GM19023 (cell line): ENCODE data around the gene LAMB1.
"Not testable (repeated sequence)": the region's sequence is repeated elsewhere in the genome, so short reads cannot be mapped to it uniquely, and the experiment has no call there.

Experiments
- ATAC-seq: cut with Tn5 transposase; IDR thresholded peaks from one replicate; pipeline ENCODE4 v1.9.1; 2021; ENCODE audit warnings: mild to moderate bottlenecking, moderate library complexity; ENCODE audit not compliant: unreplicated experiment

LAMB1 gene

GRCh38 chr7:107973861-107974260 lies 29.1 kb downstream of the LAMB1 start:
- ATAC-seq: no peak

DNA sequence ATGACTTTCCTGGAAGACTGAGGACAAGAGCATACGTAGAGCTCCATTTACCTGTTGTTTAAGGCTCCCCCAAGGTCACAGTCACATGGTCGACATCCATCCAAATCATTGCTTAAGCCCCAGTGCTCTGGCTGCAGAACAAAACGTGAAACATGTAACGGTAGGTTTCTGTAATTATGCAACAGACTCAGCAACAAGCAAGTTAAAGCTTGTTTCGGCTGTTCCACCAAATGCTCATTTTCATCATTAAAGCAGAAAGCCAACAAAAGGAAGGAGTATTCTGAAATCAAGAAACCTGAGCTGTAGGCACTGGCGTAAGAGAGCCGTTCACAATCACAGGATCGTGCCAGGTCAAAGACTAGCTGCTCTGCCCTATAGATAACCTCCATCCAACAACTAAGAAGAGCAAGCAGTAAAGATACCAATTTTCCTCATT lies 30.0 kb downstream of the LAMB1 start:
- ATAC-seq: no peak

GRCh38 chr7:107972075-107972482 lies 30.9 kb downstream of the LAMB1 start:
- ATAC-seq: no peak

DNA sequence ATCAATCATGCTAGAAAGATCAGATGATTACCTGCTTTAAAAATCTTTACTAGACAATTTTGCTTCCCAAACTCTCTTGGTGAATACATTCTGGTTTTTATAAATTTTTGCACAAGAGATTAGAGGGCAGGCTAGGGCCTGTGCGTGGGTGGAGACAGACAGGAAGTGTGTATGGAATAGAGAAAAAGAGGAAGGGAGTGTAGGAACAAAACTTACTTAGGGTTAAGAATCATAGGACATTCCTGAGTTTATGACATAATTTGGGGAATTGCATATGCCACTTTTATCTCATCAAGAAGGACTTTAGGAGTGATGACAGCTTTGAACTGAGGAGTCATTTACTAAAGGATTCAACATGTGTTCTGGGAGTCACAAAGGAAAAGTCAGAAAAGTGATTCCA lies 31.3 kb downstream of the LAMB1 start:
- ATAC-seq: no peak

DNA sequence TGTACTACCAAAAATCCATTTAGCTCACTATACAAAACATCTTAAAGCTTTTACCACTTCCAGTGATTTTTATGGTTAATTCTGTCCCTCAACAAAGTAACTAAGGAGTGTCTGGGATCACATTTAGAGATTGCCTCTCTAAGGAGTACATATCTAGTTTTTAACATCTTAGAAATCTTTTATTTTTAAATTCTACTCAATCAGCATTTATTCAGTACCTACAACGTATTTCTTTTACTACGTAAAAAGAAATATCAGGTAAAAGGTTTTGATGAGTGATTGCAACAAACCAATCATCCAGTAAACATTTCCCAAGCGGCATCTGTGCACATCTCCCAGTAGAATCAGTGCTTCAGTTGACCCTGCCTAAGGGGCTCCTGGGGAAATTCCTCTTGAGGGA lies 31.9 kb downstream of the LAMB1 start:
- ATAC-seq: no peak

DNA sequence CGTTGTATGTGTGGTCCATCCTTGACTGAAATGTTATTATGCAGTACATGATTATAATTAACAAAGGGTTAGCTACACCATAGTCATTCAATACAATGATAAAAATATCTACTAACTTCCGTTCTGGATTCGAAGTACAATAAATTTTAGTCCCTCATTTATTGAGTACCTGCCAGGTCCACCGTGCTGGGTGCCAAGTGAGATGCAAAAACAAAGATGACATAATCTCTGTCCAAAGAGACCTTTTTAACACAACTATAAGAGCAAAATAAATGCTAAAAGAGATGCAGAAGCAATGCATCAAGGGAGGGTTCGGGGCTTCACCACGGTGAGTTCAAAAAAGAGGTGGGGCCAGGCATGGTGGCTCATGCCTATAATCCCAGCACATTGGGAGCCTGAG lies 33.1 kb downstream of the LAMB1 start:
- no peak for ATAC-seq

GRCh38 chr7:107968449-107968848 lies 34.5 kb downstream of the LAMB1 start:
- ATAC-seq: no peak

GRCh38 chr7:107967420-107967819 lies 35.5 kb downstream of the LAMB1 start:
- ATAC-seq: no peak

- no peak for ATAC-seq
These were observed 36.2 kb downstream of the LAMB1 start for GRCh38 chr7:107966711-107967110.

DNA sequence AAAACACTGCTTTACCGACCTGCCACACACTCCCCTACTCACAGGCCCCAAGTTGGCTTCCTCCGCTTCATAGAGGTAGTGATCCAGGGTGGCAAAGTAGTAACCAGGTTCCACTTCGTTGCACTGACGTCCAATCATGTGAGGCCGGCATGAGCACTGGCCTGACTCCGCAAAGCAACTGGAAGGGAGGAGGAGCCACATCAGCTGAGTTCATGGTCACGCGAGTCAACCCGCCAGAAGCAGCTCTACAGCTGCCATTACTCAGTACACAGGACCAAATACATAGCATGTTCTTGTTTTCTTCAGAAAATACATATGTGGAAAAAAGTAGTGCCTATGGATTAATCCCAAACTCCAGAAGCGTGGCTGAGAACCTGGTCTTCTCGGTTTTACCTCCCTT lies 38.5 kb downstream of the LAMB1 start:
- no peak for ATAC-seq

DNA sequence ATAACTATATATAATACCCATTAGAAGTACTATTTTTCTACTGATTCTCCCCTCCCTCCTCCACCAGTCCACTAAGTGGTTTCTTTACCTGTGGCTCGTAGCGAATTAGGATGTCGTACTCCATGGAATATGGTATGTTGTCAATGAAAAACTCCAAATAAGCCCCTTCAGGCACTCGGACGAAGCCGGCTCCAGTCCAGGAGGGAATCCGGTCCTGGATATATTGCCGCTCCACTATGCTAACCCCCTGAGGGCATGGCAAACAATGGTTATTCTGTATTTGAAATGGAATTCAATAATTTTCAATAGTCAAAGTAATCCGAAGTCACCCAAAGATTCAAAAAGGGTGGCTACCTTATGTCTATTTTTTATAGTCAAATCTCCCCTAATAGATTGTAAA lies 40.1 kb downstream of the LAMB1 start:
- no peak for ATAC-seq

- no peak for ATAC-seq
These were observed 41.6 kb downstream of the LAMB1 start for GRCh38 chr7:107961405-107961804.

GRCh38 chr7:107960272-107960671 lies 42.7 kb downstream of the LAMB1 start:
- ATAC-seq: no peak

GRCh38 chr7:107959527-107959898 lies 43.4 kb downstream of the LAMB1 start:
- no peak for ATAC-seq

- ATAC-seq: no peak
These were observed 44.0 kb downstream of the LAMB1 start for GRCh38 chr7:107958764-107959526.

DNA sequence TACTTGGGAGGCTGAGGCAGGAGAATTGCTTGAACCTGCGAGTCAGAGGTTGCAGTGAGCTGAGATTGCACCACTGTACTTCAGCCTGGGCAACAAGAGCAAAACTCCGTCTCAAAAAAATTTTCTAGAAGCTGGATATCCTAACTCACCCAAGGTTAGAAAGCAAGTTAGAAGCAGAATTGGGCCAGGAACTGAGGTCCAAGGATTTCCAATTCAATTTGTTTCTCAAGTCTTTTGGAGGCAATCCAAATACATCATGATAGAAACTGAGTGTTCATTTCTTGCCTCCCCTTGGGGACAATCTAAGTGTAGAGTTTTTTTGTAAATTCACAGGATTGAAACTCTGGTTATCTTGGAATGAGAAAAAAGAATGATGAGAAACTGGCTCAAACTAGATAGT lies 45.5 kb downstream of the LAMB1 start:
- no peak for ATAC-seq

DNA sequence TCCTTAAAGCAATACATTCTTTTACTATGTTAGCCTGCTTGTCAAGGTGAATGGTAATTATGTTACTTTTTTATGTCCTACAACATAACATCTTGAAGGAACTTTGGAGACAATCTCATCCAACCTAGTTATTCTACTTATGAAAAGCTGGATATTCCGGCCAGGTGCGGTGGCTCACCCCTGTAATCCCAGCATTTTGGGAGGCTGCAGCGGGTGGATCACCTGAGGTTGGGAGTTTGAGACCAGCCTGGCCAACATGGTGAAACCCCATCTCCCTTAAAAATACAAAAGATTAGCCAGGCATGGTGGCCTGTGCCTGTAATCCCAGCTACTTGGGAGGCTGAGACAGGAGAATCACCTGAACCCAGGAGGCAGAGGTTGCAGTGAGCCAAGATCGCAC lies 46.0 kb downstream of the LAMB1 start:
- not testable (repeated sequence) for ATAC-seq

GRCh38 chr7:107955394-107955793 lies 47.6 kb downstream of the LAMB1 start:
- no peak for ATAC-seq

GRCh38 chr7:107953924-107954303 lies 49.0 kb downstream of the LAMB1 start:
- no peak for ATAC-seq

DNA sequence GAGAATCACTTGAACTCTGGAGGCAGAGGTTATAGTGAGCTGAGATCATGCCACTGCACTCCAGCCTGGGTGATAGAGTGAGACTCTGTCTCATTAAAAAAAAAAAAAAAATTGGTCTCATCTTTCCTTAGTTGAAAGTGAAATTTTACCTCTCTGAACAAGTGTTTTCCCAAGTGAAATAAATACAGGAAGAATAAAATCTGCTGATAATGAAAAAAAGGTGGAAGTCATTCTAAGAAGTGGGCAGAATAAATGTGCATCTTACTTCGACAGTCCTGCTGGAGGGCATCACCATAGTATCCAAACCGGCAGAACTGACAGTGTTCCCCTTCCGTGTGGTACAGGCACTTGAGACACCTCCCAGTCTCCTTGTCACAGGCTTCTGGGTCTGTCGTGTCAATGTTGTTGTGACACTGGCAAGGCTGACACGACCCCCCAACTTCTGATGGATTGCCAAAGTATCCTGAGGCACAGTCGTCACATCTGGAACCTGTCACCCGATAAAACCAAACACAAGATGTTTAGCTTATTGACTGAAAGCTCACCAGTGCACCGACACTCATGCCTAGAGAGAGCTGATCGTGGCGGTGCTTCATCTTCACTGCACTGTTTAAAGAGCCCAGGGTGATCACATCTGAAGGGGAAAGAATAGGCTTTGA lies 49.6 kb downstream of the LAMB1 start:
- ATAC-seq: no peak

DNA sequence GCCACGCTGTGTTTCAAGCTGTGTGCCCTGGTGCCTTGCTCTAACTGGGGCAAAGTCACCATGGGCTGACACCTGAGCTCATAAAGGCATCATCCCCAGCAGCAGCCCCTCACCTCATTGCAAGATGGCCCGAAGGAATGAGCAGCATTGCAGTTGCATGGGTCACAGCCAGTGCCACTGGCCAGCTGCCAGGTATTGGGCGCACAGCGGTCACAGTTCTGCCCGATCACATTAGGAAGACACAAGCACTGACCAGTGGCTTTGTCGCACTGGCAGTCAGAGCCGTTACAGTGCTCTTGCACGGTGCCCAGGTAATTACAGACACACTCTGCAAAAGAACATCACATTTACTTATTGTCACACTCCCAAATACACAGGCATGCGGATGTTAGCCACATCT lies 51.1 kb downstream of the LAMB1 start:
- no peak for ATAC-seq

DNA sequence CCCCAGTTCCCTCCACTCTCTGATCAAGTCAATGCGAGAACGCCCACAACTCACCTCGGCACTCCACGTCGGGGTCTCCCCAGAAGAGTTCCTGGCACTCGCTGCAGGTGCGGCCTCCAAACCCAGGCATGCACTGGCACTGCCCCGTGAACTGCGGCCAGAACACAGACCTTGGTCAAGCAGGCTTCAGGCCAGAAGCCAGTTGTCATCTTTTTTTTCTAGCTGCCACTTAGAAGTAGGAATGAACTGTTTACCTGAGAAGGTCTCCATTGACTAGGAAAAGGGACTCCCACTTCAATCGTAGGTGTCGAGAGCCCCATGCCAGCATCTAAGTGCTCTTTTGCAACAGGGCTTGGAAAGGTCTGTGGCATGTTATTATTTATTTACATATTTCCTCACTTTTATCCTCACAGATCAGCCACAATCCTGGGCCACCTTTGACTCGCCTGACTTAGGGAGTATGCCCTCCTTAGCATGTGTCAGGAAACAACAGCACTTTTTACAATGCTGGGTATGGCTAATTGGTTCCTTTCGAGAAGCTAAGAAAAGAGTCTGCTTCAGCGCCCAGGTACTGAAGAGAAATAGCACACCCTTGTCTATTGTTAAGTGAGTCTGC lies 51.7 kb downstream of the LAMB1 start:
- ATAC-seq: no peak
